ENCODE results near the gene MAPK11.
A peak's percentile ranks its signal among the peaks of the same experiment; 100 is the strongest.

The MAPK11 gene

DNA sequence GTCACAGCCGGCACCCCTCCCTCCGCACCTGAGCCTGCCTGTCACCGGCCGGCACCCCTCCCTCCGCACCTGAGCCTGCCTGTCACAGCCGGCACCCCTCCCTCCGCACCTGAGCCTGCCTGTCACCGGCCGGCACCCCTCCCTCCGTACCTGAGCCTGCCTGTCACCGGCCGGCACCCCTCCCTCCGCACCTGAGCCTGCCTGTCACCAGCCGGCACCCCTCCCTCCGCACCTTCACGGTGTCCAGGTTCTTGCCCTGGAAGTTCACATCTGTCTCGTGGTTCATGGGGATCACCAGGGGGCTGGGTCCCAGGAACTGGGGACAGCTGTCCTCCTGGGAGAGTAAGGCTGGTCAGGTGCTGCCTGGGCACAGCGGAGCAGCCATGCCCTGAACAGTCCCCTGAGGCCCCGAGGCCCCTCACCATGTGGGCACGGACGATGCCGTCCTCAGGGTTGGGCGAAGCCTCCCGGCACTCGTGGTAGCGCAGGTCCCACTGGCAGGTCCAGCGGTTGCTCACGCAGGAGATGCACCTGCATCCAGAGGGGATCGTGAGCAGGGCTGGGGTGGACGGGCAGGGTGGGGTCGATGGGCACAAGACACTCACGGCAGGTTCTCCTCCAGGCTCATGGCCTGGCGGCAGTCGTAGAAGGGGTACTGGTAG, 15.5 kb upstream of the MAPK11 start:
- Histone ChIP-seq H3K36me3 (ENCODE audit: control insufficient read depth, insufficient read depth, low read length) (peaks cover 42% of the 10 kb centered on the region), H3K9ac (ENCODE audit: low read length) (no peak overlapping the region), H3K27me3 (ENCODE audit: control insufficient read depth, insufficient read depth, low read length) (no peaks in the 10 kb centered on the region)

GRCh38 chr22:50284479-50284878, 14.3 kb upstream of the MAPK11 start:
- peaks cover 41% of the 10 kb centered on the region for H3K36me3 ChIP-seq (ENCODE audit: control insufficient read depth, insufficient read depth, low read length)
- H3K27ac ChIP-seq (ENCODE audit: low read depth, low read length) = no peak overlapping the region

More for the DNA sequence above, 15.5 kb upstream of the MAPK11 start:
- Histone ChIP-seq H3K4me3 (ENCODE audit: low read length) (no peak overlapping the region), H3K27ac (ENCODE audit: low read depth, low read length) (no peak overlapping the region), H3K4me1 (ENCODE audit: control insufficient read depth, insufficient read depth, low read length) (no peaks in the 10 kb centered on the region)

GRCh38 chr22:50283821-50284220, 13.6 kb upstream of the MAPK11 start:
- H3K9ac ChIP-seq (ENCODE audit: low read length) = no peak overlapping the region
- no peaks in the 10 kb centered on the region for H3K27me3 ChIP-seq (ENCODE audit: control insufficient read depth, insufficient read depth, low read length)
- H3K4me1 ChIP-seq (ENCODE audit: control insufficient read depth, insufficient read depth, low read length) = no peaks in the 10 kb centered on the region
- peaks cover 41% of the 10 kb centered on the region for H3K36me3 ChIP-seq (ENCODE audit: control insufficient read depth, insufficient read depth, low read length)
- no peak overlapping the region for H3K27ac ChIP-seq (ENCODE audit: low read depth, low read length)
- no peak overlapping the region for H3K4me3 ChIP-seq (ENCODE audit: low read length)

More at GRCh38 chr22:50284479-50284878, 14.3 kb upstream of the MAPK11 start:
- Histone ChIP-seq H3K4me1 (ENCODE audit: control insufficient read depth, insufficient read depth, low read length) (no peaks in the 10 kb centered on the region), H3K9ac (ENCODE audit: low read length) (no peak overlapping the region), H3K27me3 (ENCODE audit: control insufficient read depth, insufficient read depth, low read length) (no peaks in the 10 kb centered on the region), H3K4me3 (ENCODE audit: low read length) (no peak overlapping the region)

GRCh38 chr22:50282361-50283155, 12.4 kb upstream of the MAPK11 start:
- Histone ChIP-seq H3K4me1 (ENCODE audit: control insufficient read depth, insufficient read depth, low read length) (no peaks in the 10 kb centered on the region), H3K9ac (ENCODE audit: low read length) (no peak overlapping the region), H3K36me3 (ENCODE audit: control insufficient read depth, insufficient read depth, low read length) (peaks cover 45% of the 10 kb centered on the region), H3K27me3 (ENCODE audit: control insufficient read depth, insufficient read depth, low read length) (no peaks in the 10 kb centered on the region), H3K27ac (ENCODE audit: low read depth, low read length) (no peak overlapping the region), H3K4me3 (ENCODE audit: low read length) (no peak overlapping the region)

DNA sequence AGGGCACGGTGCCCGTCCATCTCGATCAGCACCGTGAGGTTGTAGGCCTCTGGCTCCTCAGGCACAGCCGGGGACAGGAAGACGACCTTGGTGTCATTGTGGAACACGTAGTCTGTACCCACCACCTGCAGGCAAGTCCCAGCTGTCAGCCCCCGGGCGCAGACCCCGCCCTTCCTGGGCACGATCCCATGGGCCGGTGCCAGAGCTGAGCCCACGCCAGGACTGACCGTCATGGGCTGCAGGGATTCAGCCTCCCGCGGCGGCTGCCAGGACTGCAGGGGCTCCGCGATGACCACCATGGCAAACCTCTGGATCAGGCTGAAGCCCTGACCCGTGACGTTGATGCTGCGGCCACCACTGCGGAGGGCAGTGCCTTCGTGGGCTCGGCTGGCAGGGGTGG, 11.8 kb upstream of the MAPK11 start:
- Histone ChIP-seq H3K27ac (ENCODE audit: low read depth, low read length) (no peak overlapping the region), H3K4me1 (ENCODE audit: control insufficient read depth, insufficient read depth, low read length) (no peaks in the 10 kb centered on the region), H3K9ac (ENCODE audit: low read length) (no peak overlapping the region), H3K27me3 (ENCODE audit: control insufficient read depth, insufficient read depth, low read length) (no peaks in the 10 kb centered on the region), H3K36me3 (ENCODE audit: control insufficient read depth, insufficient read depth, low read length) (peaks cover 48% of the 10 kb centered on the region), H3K4me3 (ENCODE audit: low read length) (no peak overlapping the region)

GRCh38 chr22:50281384-50281760, 11.2 kb upstream of the MAPK11 start:
- Histone ChIP-seq H3K27me3 (ENCODE audit: control insufficient read depth, insufficient read depth, low read length) (no peaks in the 10 kb centered on the region), H3K9ac (ENCODE audit: low read length) (no peak overlapping the region), H3K4me1 (ENCODE audit: control insufficient read depth, insufficient read depth, low read length) (no peaks in the 10 kb centered on the region), H3K4me3 (ENCODE audit: low read length) (no peak overlapping the region), H3K27ac (ENCODE audit: low read depth, low read length) (no peak overlapping the region), H3K36me3 (ENCODE audit: control insufficient read depth, insufficient read depth, low read length) (peaks cover 52% of the 10 kb centered on the region)

GRCh38 chr22:50280708-50281383, 10.7 kb upstream of the MAPK11 start:
- peaks cover 52% of the 10 kb centered on the region for H3K36me3 ChIP-seq (ENCODE audit: control insufficient read depth, insufficient read depth, low read length)
- H3K4me1 ChIP-seq (ENCODE audit: control insufficient read depth, insufficient read depth, low read length) = no peaks in the 10 kb centered on the region
- H3K27me3 ChIP-seq (ENCODE audit: control insufficient read depth, insufficient read depth, low read length) = no peaks in the 10 kb centered on the region
- no peak overlapping the region for H3K9ac ChIP-seq (ENCODE audit: low read length)
- H3K4me3 ChIP-seq (ENCODE audit: low read length) = no peak overlapping the region
- no peak overlapping the region for H3K27ac ChIP-seq (ENCODE audit: low read depth, low read length)

DNA sequence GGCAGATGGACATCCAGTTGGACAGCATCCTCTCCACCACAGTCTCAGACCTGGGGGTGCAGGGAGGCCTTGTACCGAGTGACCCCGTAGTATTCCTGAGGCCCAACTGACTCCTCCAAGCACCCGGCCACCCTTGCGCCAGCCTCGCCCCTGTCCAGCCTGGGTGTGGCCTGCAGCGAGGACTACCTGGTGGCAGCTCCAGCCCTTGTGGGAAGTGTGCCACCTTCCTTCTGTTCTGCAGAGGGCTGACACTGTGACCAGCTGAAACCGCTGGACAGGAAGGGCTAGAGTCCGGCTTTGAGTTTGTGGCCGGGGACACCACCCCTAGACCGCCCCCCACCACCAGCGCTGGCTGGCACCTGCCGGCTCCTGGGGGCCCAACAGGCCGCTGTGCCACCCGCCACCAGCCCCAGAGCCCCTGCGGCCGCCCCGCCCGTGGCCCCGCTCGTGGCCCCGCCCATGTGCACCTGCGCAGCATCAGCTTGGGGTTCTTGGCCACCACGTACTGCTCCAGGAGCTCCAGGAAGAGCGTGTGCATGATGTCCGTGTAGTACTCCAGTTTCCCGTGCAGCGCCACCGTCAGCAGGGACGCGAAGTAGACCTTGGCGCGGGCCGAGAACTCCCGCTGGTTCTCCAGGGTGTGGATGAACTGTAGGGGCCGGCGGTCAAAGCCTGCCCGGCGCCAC, 10.0 kb upstream of the MAPK11 start:
- H3K4me1 ChIP-seq (ENCODE audit: control insufficient read depth, insufficient read depth, low read length) = no peaks in the 10 kb centered on the region
- H3K4me3 ChIP-seq (ENCODE audit: low read length) = no peak overlapping the region
- H3K9ac ChIP-seq (ENCODE audit: low read length) = no peak overlapping the region
- H3K27ac ChIP-seq (ENCODE audit: low read depth, low read length) = no peak overlapping the region
- H3K36me3 ChIP-seq (ENCODE audit: control insufficient read depth, insufficient read depth, low read length) = peaks cover 51% of the 10 kb centered on the region
- no peaks in the 10 kb centered on the region for H3K27me3 ChIP-seq (ENCODE audit: control insufficient read depth, insufficient read depth, low read length)

DNA sequence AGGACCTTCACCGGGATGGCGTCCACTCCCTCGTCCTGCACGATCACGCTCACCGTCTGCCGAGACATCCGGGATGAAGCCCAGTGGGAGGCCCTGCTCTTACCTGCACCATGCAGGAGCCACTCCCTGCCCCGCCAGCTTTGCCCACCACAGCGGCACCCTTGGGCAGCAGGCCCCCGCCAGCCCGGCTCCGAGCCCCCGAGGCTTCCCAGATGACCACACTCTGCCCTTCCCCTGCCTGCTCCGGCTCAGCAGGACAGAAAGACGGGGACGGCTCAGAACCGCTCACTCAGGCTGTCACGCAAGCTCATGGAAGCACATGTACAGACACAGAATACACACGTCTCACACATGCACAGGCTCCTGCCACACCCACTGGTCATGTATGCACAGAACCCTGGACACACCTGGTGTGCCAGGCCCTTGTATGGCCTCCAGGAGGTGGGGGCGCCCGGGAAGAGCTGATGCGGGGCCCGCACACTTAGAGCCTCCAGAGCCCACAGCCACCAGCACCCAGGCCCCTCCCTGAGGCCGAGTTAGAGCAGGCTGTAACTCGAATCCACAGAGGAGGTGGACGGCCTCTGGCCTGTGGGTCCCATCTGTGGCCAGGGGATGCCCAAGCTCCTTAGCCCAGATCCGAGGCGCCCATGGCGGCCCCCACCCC, 8.9 kb upstream of the MAPK11 start:
- H3K4me1 ChIP-seq (ENCODE audit: control insufficient read depth, insufficient read depth, low read length) = no peaks in the 10 kb centered on the region
- no peak overlapping the region for H3K9ac ChIP-seq (ENCODE audit: low read length)
- no peak overlapping the region for H3K27ac ChIP-seq (ENCODE audit: low read depth, low read length)
- no peaks in the 10 kb centered on the region for H3K27me3 ChIP-seq (ENCODE audit: control insufficient read depth, insufficient read depth, low read length)
- H3K4me3 ChIP-seq (ENCODE audit: low read length) = no peak overlapping the region
- H3K36me3 ChIP-seq (ENCODE audit: control insufficient read depth, insufficient read depth, low read length) = peaks cover 53% of the 10 kb centered on the region

DNA sequence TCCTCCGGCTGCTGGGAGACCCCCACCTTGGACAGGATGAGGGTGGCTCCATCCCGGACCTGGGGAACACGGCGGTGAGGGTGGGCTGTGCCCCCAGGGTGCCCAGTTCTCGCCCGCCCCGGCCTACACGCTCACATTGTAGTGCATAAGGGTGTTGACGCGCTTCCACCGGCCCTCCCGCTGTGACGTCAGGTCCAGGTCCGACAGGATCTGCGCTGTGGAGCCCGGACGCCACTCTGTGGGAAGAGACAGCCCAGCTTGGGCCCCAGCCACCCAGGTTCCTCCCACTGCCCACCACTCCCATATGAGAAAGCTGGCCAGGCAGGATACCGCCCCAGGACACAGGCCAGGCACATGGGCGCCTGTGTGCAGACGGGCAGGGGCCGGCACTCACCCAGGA, 8.3 kb upstream of the MAPK11 start:
- H3K27me3 ChIP-seq (ENCODE audit: control insufficient read depth, insufficient read depth, low read length) = no peaks in the 10 kb centered on the region
- H3K27ac ChIP-seq (ENCODE audit: low read depth, low read length) = no peak overlapping the region
- H3K36me3 ChIP-seq (ENCODE audit: control insufficient read depth, insufficient read depth, low read length) = peaks cover 50% of the 10 kb centered on the region
- no peak overlapping the region for H3K9ac ChIP-seq (ENCODE audit: low read length)
- no peak overlapping the region for H3K4me3 ChIP-seq (ENCODE audit: low read length)
- H3K4me1 ChIP-seq (ENCODE audit: control insufficient read depth, insufficient read depth, low read length) = no peaks in the 10 kb centered on the region

DNA sequence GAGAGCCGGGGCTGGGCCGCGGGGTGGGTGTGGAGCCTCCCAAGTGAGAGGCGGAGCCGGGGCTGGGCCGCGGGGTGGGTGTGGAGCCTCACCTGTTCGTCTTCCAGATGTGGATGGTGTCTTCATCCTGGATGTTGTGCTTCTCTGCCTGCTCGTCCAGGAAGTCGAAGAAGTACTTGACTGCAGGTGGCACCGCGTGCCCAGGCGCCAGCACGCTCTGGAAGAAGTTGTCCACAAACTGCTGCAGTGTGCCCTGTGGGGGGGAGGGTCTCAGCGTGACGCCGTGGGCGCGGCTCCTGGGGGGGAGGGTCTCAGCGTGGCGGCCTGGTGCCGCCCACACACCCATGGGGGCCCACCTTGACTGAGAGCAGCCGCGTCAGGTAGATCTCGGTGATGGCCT, 7.6 kb upstream of the MAPK11 start:
- Histone ChIP-seq H3K4me1 (ENCODE audit: control insufficient read depth, insufficient read depth, low read length) (no peaks in the 10 kb centered on the region), H3K36me3 (ENCODE audit: control insufficient read depth, insufficient read depth, low read length) (peaks cover 50% of the 10 kb centered on the region), H3K27ac (ENCODE audit: low read depth, low read length) (no peak overlapping the region)

GRCh38 chr22:50276143-50276542, 6.0 kb upstream of the MAPK11 start:
- Histone ChIP-seq H3K4me3 (ENCODE audit: low read length) (no peak overlapping the region), H3K9ac (ENCODE audit: low read length) (no peak overlapping the region), H3K27ac (ENCODE audit: low read depth, low read length) (peak overlapping the region; percentile 51), H3K36me3 (ENCODE audit: control insufficient read depth, insufficient read depth, low read length) (peaks cover 43% of the 10 kb centered on the region), H3K27me3 (ENCODE audit: control insufficient read depth, insufficient read depth, low read length) (no peaks in the 10 kb centered on the region), H3K4me1 (ENCODE audit: control insufficient read depth, insufficient read depth, low read length) (peaks cover 3% of the 10 kb centered on the region)

More for the DNA sequence above, 7.6 kb upstream of the MAPK11 start:
- Histone ChIP-seq H3K4me3 (ENCODE audit: low read length) (no peak overlapping the region), H3K9ac (ENCODE audit: low read length) (no peak overlapping the region), H3K27me3 (ENCODE audit: control insufficient read depth, insufficient read depth, low read length) (no peaks in the 10 kb centered on the region)
